Measurements from ENCODE around the gene MGST3. TPM values are rescaled to one million over a fixed set of nuclear protein-coding genes. Genes with fewer than 3 reads are reported as not detected.

The MGST3 gene
- total and polyA plus RNA-seq, 2 of the 13 experiments (the other 11 are each of a cell fraction or from before 2014, with no cell fraction given) = 59.7 to 61.2 TPM

DNA sequence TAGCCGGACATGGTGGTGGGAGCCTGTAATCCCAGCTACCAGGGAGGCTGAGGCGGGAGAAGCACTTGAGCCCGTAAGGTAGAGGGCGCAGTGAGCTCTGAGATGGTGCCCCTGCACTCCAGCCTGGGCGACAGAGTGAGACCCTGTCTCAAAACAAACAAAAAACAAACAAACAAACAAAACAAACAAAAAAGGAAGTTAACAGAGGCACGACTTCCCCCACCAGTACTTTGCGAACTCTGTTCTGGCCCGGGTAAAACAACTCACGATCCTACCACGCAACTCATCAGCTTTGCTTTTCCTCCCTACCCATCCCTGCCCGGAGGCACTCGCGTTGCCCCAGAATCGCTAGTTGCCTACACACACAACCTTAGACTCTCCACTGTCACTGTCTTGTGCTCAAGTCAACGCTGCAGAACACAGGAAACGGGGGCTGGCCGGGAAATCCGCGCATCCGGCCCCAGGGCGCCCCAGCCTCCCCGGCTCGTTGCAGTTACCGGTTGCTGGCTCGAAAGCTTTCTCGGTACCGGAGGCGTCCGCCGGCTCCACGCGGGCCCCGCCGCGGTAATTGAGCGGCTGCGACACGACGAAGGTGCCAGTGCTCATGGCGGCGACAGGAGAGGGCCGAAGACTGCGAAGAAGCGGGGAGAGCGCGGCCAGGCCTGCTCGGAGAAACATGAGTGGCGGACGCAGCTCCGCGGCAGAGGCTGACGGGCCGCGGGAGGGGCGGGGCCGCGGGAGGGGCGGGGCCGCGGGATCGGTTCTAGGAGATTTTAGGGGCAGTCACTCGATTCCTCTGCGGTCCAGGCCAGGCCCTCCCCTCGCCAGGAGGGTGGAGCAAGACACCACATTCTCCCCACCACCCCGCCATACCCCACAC lies 67.1 kb downstream of the MGST3 start, which contains the start of gene ALDH9A1 (continued):
- TF ChIP-seq RBAK (CRISPR knock-in tag; IDR thresholded peaks at IDR 0.05) (no peak), RBM39 (IDR thresholded peaks at IDR 0.05; ENCODE audit: low read depth, low read length, poor library complexity, severe bottlenecking) (no peak), ZNF646 (CRISPR knock-in tag; IDR thresholded peaks at IDR 0.05) (no peak), PHF21A (CRISPR knock-in tag; IDR thresholded peaks at IDR 0.05) (0 out of 2 replicates have a peak, but pooled peaks have one; percentile 11), BHLHE40 (IDR thresholded peaks at IDR 0.05; ENCODE audit: low read length) (no peak), MED8 (CRISPR knock-in tag; IDR thresholded peaks at IDR 0.05; ENCODE audit: insufficient replicate concordance) (peak; percentile 69), ZNF576 (CRISPR knock-in tag; IDR thresholded peaks at IDR 0.05) (0 out of 2 replicates have a peak, but pooled peaks have one; percentile 27), ZNF605 (CRISPR knock-in tag; IDR thresholded peaks at IDR 0.05) (0 out of 2 replicates have a peak, but pooled peaks have one; percentile 36), SMAD1 (CRISPR knock-in tag; IDR thresholded peaks at IDR 0.05; ENCODE audit: borderline replicate concordance, low read depth) (0 out of 2 replicates have a peak, but pooled peaks have one; percentile 61), ZNF615 (CRISPR knock-in tag; IDR thresholded peaks at IDR 0.05; ENCODE audit: borderline replicate concordance) (no peak), DNMT3B (CRISPR knock-in tag; conservative IDR thresholded peaks at IDR 0.05) (no peak), MED1 (CRISPR knock-in tag; IDR thresholded peaks at IDR 0.05) (peak; percentile 68), ZNF501 (CRISPR knock-in tag; IDR thresholded peaks at IDR 0.05) (peak; percentile 86), ZSCAN21 (CRISPR knock-in tag; IDR thresholded peaks at IDR 0.05; ENCODE audit: borderline replicate concordance) (peak; percentile 75), ARNT2 (CRISPR knock-in tag; IDR thresholded peaks at IDR 0.05; ENCODE audit: low read depth) (peak; percentile 88), ZNF335 (CRISPR knock-in tag; IDR thresholded peaks at IDR 0.05) (no peak), BRF2 (CRISPR knock-in tag; IDR thresholded peaks at IDR 0.05) (no peak), KDM5A (IDR thresholded peaks at IDR 0.05; ENCODE audit: borderline replicate concordance, low read length) (0 out of 2 replicates have a peak, but pooled peaks have one; percentile 25), RARA (CRISPR knock-in tag; IDR thresholded peaks at IDR 0.05) (no peak)
- TF ChIP-seq, protein P1, sequence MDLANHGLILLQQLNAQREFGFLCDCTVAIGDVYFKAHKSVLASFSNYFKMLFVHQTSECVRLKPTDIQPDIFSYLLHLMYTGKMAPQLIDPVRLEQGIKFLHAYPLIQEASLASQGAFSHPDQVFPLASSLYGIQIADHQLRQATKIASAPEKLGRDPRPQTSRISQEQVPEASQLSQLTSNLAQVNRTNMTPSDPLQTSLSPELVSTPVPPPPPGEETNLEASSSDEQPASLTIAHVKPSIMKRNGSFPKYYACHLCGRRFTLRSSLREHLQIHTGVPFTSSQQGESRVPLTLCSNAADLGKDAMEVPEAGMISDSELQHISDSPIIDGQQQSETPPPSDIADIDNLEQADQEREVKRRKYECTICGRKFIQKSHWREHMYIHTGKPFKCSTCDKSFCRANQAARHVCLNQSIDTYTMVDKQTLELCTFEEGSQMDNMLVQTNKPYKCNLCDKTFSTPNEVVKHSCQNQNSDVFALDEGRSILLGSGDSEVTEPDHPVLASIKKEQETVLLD (CRISPR knock-in tag; IDR thresholded peaks at IDR 0.05; ENCODE audit: low read depth) = peak; percentile 77
